Thyroid gland (tissue), 4 donors: ENCODE data around the gene C10orf62.

ENCODE experiments used
- CTCF ChIP-seq, 6 experiments: fragments of 200-600 bp in 3 of 6; fragments of 450-650 bp in 3 of 6; sonication (generic) in 3 of 6; IDR thresholded peaks; one replicate each; pipeline ENCODE4 v1.5.1; 2016 to 2019; ENCODE audit warnings: antibody characterized with exemption in 6 of 6, mild to moderate bottlenecking in 2 of 6, inconsistent platforms in 1 of 6, moderate library complexity in 1 of 6
- POLR2A ChIP-seq, 2 donors: fragments of 450-650 bp; IDR thresholded peaks; one replicate each; pipeline ENCODE4 v1.6.1; 2017; ENCODE audit warnings: antibody characterized with exemption in 2 of 2, mild to moderate bottlenecking in 2 of 2, moderate library complexity in 1 of 2

GRCh38 chr10:97618733-97619132, 29.2 kb downstream of the C10orf62 start:
- no peak for TF ChIP-seq POLR2A (IDR thresholded peaks at IDR 0.05)
- no peak for TF ChIP-seq CTCF (IDR thresholded peaks at IDR 0.05)
